Transverse colon (tissue), 4 donors: ENCODE results near the gene CACFD1. TPM values are rescaled to one million over a fixed set of nuclear protein-coding genes. Genes with fewer than 3 reads are reported as not detected.

Experiments
- DNase-seq: peaks from one replicate; pipeline ENCODE4 v3.0.0-alpha.2; 2019
- H3K27ac ChIP-seq, 4 donors: fragments of 200-600 bp; sonication (generic); 2 replicates each; pipeline ENCODE4 v1.5.1; 2016 to 2018; ENCODE audit warnings: inconsistent platforms in 4 of 4
- H3K27me3 ChIP-seq: fragments of 200-600 bp; sonication (generic); 2 replicates; pipeline ENCODE4 v1.5.1; 2017; ENCODE audit warnings: inconsistent platforms
- H3K36me3 ChIP-seq, 4 donors: fragments of 200-600 bp; sonication (generic); 2 replicates each; pipeline ENCODE4 v1.5.1; 2017 to 2019; ENCODE audit warnings: inconsistent platforms in 4 of 4
- H3K4me1 ChIP-seq, 4 donors: fragments of 200-600 bp; sonication (generic); 2 replicates each; pipeline ENCODE4 v1.5.1; 2017 to 2020; ENCODE audit warnings: inconsistent platforms in 4 of 4
- H3K4me3 ChIP-seq, 4 donors: fragments of 200-600 bp; sonication (generic); 1 replicate in 1 of 4; 2 replicates in 3 of 4; pipeline versions ENCODE4 v1.5.1 to v1.6.1; 2017 to 2019; ENCODE audit warnings: inconsistent platforms in 4 of 4
- H3K9me3 ChIP-seq, 2 donors: fragments of 200-600 bp; sonication (generic); 2 replicates each; pipeline ENCODE4 v1.5.1; 2017 to 2019; ENCODE audit warnings: inconsistent platforms in 2 of 2
- EP300 ChIP-seq: sonication (generic); formaldehyde crosslinking; IDR thresholded peaks from one replicate; pipeline ENCODE4 v1.6.1; 2017; ENCODE audit warnings: antibody characterized with exemption, low read depth
- POLR2A ChIP-seq: fragments of 450-650 bp; IDR thresholded peaks from one replicate; pipeline ENCODE4 v1.6.1; 2016; ENCODE audit warnings: antibody characterized with exemption, mild to moderate bottlenecking, moderate library complexity
- POLR2AphosphoS5 ChIP-seq, 3 donors: sonication (generic); formaldehyde crosslinking; IDR thresholded peaks; one replicate each; pipeline ENCODE4 v1.6.1; 2016; ENCODE audit warnings: antibody characterized with exemption in 3 of 3
- WGBS, 2 donors: methylation state at CpG; one replicate each; pipeline ENCODE4 v1.1.5; 2018; ENCODE audit warnings: low coverage in 1 of 2; 5-methylcytosine and 5-hydroxymethylcytosine counted together
- in situ Hi-C, 4 donors: fragments of 200-750 bp; cut with MboI; loops; one replicate each; pipeline versions ENCODE4 v1.15.0 to v1.15.1; 2017; ENCODE audit warnings: low sequenced_read_pairs in 3 of 4, low pct_ligation_motif_present in 1 of 4, low pct_unique_long_range_greater_than_20kb in 1 of 4
- intact Hi-C: fragments of 100-400 bp; cut with DNase I; formaldehyde crosslinking; loops from one replicate; pipeline ENCODE4 v1.15.1; 2023; ENCODE audit warnings: low total_unique reads
- total RNA-seq, 4 donors: library from RNA; depleted of rRNA; stranded (reverse); fragments of >200 nt; gene quantifications; one replicate each; pipeline ENCODE4 v1.1.0, GENCODE V29; 2016
- TF ChIP-seq, protein P1 (sequence below), 5 experiments: fragments of 200-600 bp in 3 of 5; fragments of 450-650 bp in 2 of 5; sonication (generic) in 3 of 5; IDR thresholded peaks; 1 replicate in 2 of 5; 2 replicates in 3 of 5; pipeline ENCODE4 v1.5.1; 2016 to 2017; ENCODE audit warnings: antibody characterized with exemption in 5 of 5, inconsistent platforms in 3 of 5, mild to moderate bottlenecking in 2 of 5, moderate library complexity in 1 of 5

Gene CACFD1
- total RNA-seq, 4 donors from 2014 or later = 44.6 to 153 (median 80.0) TPM

DNA sequence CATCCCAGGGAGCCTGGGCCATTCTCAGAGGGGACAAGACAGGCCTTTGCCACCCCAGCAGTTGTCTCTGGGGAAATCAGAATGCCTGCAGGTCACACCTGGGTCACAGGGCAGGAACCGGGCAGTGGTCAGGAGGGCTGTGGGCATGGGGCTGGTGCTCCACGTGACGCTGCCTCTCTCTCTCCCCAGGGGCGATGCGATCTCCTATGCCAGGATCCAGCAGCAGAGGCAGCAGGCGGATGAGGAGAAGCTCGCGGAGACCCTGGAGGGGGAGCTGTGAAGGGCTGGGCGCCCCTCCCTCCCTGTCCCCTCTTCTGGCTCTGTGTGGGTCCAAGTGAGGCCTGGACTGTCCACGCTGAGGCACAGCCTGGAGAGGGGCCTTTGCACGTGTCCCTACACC is 8.6 kb downstream of the CACFD1 start:
- H3K27me3 ChIP-seq = no peaks in the 10 kb centered on the region
- intact Hi-C loops = no loop called here
- no peak overlapping the region for H3K27ac ChIP-seq
- 87% methylated on average over 11 of the region's 11 CpGs; no CpG with 5 or more reads in 1 of the 2 donors for WGBS, 2 donors
- H3K4me3 ChIP-seq = no peak overlapping the region
- peaks cover 0 to 25% (median 10%) of the 10 kb centered on the region in 4 donors for H3K4me1 ChIP-seq
- TF ChIP-seq, protein P1, sequence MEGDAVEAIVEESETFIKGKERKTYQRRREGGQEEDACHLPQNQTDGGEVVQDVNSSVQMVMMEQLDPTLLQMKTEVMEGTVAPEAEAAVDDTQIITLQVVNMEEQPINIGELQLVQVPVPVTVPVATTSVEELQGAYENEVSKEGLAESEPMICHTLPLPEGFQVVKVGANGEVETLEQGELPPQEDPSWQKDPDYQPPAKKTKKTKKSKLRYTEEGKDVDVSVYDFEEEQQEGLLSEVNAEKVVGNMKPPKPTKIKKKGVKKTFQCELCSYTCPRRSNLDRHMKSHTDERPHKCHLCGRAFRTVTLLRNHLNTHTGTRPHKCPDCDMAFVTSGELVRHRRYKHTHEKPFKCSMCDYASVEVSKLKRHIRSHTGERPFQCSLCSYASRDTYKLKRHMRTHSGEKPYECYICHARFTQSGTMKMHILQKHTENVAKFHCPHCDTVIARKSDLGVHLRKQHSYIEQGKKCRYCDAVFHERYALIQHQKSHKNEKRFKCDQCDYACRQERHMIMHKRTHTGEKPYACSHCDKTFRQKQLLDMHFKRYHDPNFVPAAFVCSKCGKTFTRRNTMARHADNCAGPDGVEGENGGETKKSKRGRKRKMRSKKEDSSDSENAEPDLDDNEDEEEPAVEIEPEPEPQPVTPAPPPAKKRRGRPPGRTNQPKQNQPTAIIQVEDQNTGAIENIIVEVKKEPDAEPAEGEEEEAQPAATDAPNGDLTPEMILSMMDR (IDR thresholded peaks at IDR 0.05) = no peak
- TF ChIP-seq POLR2A (no peak), POLR2AphosphoS5 (IDR thresholded peaks at IDR 0.05) (no peak), EP300 (no peak)
- DNase-seq = no peak
- H3K9me3 ChIP-seq = no peaks in the 10 kb centered on the region
- in situ Hi-C loops = no loop called here
- no peaks in the 10 kb centered on the region for H3K36me3 ChIP-seq

- 79% methylated on average over 6 of the region's 6 CpGs; no CpG with 5 or more reads in 1 of the 2 donors for WGBS, 2 donors
- Histone ChIP-seq H3K36me3 (no peaks in the 10 kb centered on the region), H3K27me3 (no peaks in the 10 kb centered on the region), H3K4me1 (peaks cover 0 to 25% (median 10%) of the 10 kb centered on the region in 4 donors), H3K27ac (no peak overlapping the region), H3K9me3 (no peaks in the 10 kb centered on the region), H3K4me3 (no peak overlapping the region)
- in situ Hi-C loops (no loop called here), intact Hi-C loops (no loop called here)
- TF ChIP-seq, protein P1 (IDR thresholded peaks at IDR 0.05) = no peak
- no peak for TF ChIP-seq EP300
- TF ChIP-seq POLR2AphosphoS5 (IDR thresholded peaks at IDR 0.05) = no peak
- no peak for TF ChIP-seq POLR2A
- DNase-seq = no peak
Observed at GRCh38 chr9:133468777-133469421, 9.1 kb downstream of the CACFD1 start.

GRCh38 chr9:133470427-133470924 is 10.7 kb downstream of the CACFD1 start:
- no peaks in the 10 kb centered on the region for H3K9me3 ChIP-seq
- H3K4me3 ChIP-seq = no peak overlapping the region
- TF ChIP-seq, protein P1 (IDR thresholded peaks at IDR 0.05) = no peak
- no peak for TF ChIP-seq EP300
- no peak for TF ChIP-seq POLR2AphosphoS5 (IDR thresholded peaks at IDR 0.05)
- TF ChIP-seq POLR2A = no peak
- no peaks in the 10 kb centered on the region for H3K27me3 ChIP-seq
- WGBS, 2 donors = 76 to 100% methylated on average over 1 to 16 of the region's 16 CpGs
- H3K36me3 ChIP-seq = no peaks in the 10 kb centered on the region
- in situ Hi-C loops (no loop called here), intact Hi-C loops (no loop called here)
- H3K27ac ChIP-seq = peak overlapping the region in 1 of 4 donors; percentile 17
- no peak for DNase-seq
- peaks cover 0 to 25% (median 10%) of the 10 kb centered on the region in 4 donors for H3K4me1 ChIP-seq

DNA sequence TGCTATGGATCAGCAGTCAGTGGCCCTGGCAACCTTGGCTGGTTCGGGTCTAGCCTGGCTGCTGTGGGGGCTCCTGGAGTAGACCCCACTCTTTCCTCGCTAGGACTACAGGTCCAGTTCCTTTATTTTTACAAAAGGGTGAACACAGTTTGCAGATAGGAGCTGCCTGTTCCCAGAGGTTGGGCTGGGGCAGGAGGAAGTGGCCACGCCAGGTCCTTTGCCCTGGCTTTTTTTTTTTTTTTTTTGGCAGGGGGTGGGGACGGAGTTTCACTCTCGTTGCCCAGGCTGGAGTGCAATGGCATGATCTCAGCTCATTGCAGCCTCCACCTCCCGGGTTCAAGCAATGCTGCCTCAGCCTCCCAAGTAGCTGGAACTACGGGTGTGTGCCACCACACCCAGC is 11.2 kb downstream of the CACFD1 start:
- no peaks in the 10 kb centered on the region for H3K9me3 ChIP-seq
- H3K27me3 ChIP-seq = no peaks in the 10 kb centered on the region
- DNase-seq = no peak
- 20 to 76% methylated on average over 1 to 7 of the region's 7 CpGs for WGBS, 2 donors
- H3K36me3 ChIP-seq = no peaks in the 10 kb centered on the region
- H3K4me1 ChIP-seq = peaks cover 0 to 25% (median 10%) of the 10 kb centered on the region in 4 donors
- peak overlapping the region in 2 of 4 donors; percentile 17 to 29 for H3K27ac ChIP-seq
- in situ Hi-C loops (no loop called here), intact Hi-C loops (no loop called here)
- no peak overlapping the region for H3K4me3 ChIP-seq
- TF ChIP-seq EP300 (no peak), POLR2A (no peak), POLR2AphosphoS5 (IDR thresholded peaks at IDR 0.05) (no peak)
- TF ChIP-seq, protein P1 (IDR thresholded peaks at IDR 0.05) = no peak
